A673 (cell line): ENCODE results near the gene LRFN5.

Source experiments
- EZH2 ChIP-seq: fragments of 200-600 bp; sonication (generic); IDR thresholded peaks from 2 replicates; pipeline ENCODE4 v1.6.1; 2017; ENCODE audit warnings: borderline replicate concordance, low read depth, mild to moderate bottlenecking, mixed read lengths, antibody characterized with exemption, low read length; ENCODE audit not compliant: poor library complexity, severe bottlenecking
- TF ChIP-seq, protein P1 (sequence below): fragments of 300-800, 200-600 bp; sonication (generic); conservative IDR thresholded peaks from 2 replicates; pipeline ENCODE4 v1.5.1; 2017; ENCODE audit warnings: low read depth, mild to moderate bottlenecking, antibody characterized with exemption, low read length, moderate library complexity, mixed read lengths

DNA sequence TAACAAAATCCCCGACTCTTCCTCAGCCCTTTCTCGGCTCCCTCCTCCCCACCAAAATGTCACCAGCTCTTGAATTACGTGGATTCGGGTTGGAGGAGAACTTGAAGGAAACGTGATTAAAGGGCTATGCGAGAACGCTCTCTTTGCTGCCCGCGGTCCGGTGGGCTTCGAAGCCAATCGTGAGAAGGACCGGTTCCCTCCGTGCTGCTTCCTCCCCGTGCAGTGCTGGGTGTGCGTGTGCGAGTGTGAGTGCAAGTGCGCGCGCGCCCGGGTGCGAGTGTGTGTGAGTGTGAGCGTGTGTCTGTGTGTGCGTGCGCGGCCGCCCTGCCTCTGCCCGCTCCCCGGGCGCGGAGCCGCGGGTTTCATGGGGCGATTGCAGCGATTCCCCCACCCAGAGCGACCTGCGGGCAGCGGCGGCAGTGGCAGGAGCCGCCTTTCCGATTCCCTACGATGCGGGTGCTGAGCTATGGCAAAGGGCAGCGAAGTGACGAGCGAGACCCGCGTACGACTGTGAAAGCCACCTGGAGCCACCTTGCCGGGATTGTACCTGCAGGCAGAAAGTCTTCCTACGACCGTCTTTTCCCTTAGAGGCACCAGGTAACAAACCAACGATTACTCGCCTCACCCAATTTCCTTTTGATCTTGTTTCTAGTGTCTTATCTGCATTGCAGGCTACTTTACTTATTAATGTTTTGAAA, 1.4 kb downstream of the LRFN5 start:
- TF ChIP-seq, protein P1, sequence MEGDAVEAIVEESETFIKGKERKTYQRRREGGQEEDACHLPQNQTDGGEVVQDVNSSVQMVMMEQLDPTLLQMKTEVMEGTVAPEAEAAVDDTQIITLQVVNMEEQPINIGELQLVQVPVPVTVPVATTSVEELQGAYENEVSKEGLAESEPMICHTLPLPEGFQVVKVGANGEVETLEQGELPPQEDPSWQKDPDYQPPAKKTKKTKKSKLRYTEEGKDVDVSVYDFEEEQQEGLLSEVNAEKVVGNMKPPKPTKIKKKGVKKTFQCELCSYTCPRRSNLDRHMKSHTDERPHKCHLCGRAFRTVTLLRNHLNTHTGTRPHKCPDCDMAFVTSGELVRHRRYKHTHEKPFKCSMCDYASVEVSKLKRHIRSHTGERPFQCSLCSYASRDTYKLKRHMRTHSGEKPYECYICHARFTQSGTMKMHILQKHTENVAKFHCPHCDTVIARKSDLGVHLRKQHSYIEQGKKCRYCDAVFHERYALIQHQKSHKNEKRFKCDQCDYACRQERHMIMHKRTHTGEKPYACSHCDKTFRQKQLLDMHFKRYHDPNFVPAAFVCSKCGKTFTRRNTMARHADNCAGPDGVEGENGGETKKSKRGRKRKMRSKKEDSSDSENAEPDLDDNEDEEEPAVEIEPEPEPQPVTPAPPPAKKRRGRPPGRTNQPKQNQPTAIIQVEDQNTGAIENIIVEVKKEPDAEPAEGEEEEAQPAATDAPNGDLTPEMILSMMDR, result no peak
- TF ChIP-seq EZH2, result no peak
